ENCODE measurements around the gene TENM4.

The TENM4 gene

DNA sequence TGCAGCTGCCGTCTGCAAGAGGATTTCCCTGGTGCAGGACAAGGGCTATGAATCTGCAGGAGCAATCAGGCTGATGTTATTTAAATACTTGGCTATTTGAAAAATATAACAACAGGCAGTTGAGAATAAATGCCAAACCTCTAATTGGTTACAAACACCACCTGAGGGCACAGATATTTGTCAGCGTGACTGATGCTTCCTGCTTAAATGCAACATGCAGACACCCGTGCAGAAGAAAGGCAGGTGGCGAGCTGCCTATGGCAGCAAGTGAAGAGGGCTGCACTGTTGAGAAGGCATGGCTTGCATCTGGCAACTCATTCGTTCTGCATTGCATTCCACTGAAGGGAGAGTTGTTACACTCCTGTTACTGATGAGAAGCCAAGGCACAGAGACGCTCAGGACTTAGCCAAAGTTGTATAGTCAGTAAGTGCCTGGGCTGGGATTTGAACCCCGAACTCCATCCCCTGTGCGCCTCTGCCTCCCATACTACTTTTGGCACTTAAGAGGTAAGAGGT is 350.6 kb downstream of the TENM4 start:
- DNase-seq (ENCODE audit: low read depth in 2 of 2, low spot score in 1 of 2): no peak

DNA sequence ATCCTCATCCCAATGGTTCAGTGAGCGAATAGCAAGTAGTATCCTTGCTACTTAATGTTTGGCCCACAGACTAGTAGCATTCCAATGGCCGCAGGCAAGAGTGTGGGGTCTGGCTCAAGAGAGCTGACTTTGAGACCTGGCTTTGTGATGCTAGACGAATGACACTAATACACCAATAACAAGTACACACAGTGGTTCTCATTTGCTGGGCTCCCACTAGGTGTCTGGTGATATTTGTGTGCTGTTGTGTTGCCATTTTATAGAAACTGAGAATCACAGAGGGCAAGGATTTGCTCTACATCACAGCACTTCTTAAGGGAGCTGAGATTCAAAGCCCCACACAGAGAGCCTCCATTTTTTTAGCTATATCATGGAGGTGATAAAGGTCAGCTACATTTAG is 351.2 kb downstream of the TENM4 start:
- no peak for DNase-seq (ENCODE audit: low read depth in 2 of 2, low spot score in 1 of 2)

DNA sequence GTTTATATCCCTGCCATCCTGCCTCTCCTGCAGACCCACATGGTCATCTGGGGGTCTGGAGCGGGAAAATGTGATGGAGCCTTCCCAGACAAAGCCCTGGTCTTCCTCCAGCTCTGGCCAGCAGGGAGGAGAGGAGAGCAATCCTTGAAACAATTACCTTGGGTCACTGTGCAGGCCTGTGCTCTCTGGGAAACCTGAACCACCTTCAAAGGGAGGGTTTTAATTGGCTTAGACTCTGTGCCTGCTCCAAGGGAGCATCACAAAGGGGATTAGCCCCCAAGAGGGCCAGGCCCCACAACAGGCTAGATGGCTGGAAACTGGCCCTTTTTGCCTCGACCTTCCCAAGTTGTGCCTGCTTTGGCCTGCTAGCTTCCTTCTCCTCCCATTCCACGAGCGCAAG is 351.9 kb downstream of the TENM4 start:
- DNase-seq (ENCODE audit: low read depth in 2 of 2, low spot score in 1 of 2): no peak

DNA sequence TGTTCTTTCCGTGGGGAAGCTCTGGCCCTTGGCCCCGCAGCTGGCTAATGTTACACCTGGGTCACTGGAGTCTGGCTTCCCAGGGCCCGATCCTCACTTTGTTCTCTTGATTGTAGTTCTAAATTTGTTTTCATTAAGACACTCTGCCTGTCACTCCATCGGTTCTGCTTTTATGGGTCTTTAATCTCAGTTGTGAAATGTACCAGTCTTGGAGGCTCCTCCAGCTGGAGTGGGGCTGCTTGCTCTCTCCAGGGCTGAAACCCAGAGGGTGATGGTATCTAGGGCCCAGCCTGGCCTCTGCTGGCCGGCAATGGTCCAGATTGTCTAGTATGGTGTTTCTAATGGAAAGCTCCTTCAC is 352.9 kb downstream of the TENM4 start:
- no peak for DNase-seq (ENCODE audit: low read depth in 2 of 2, low spot score in 1 of 2)

GRCh38 chr11:79087238-79087960 is 353.4 kb downstream of the TENM4 start:
- no peak for DNase-seq (ENCODE audit: low read depth in 2 of 2, low spot score in 1 of 2)

- DNase-seq (ENCODE audit: low read depth in 2 of 2, low spot score in 1 of 2): no peak
Measured at GRCh38 chr11:79086056-79086455, 354.8 kb downstream of the TENM4 start.

DNA sequence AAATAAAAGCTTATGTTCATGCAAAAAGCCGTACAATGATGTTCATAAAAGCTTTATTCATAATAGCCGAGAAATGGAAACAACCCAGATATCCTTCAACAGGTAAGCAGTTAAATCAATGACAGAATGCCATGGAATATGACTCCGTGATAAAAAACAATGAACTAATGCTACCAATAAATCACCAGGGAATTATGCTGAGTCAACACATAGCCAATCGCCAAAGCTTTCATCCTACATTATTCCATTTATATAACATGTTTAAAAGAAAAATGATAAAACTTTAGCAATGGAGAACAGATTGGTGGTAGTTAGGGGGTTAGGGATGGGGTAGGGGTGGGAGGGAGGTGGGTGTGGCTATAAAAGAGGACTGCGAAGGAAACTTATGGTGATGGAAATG is 356.4 kb downstream of the TENM4 start:
- DNase-seq (ENCODE audit: low read depth in 2 of 2, low spot score in 1 of 2): no peak

- DNase-seq (ENCODE audit: low read depth in 2 of 2, low spot score in 1 of 2): no peak
Measured at GRCh38 chr11:79083352-79083751, 357.5 kb downstream of the TENM4 start.

DNA sequence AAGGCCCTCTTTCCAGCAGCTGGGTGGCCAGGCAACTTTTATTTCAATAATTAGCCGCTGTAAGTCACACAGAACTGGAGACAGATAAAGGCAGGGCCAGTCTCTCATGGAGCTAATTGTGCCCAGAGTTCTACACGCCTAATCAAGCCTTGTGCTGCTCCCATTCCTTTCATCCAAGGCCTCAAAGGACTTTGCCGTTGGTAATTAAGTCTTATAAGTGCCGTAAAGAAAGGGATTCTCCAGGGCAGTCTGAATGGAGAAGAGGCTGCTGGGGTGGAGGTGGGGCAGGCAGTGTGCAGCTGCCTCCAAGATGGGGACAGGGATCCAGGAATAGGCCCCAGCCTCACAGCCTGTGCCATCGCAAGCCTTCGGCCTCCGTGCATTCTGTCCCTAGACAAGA is 357.9 kb downstream of the TENM4 start:
- no peak for DNase-seq (ENCODE audit: low read depth in 2 of 2, low spot score in 1 of 2)

- DNase-seq (ENCODE audit: low read depth in 2 of 2, low spot score in 1 of 2): no peak
Measured at GRCh38 chr11:79082280-79082679, 358.6 kb downstream of the TENM4 start.

GRCh38 chr11:79081471-79082031 is 359.3 kb downstream of the TENM4 start:
- DNase-seq (ENCODE audit: low read depth in 2 of 2, low spot score in 1 of 2): no peak

DNA sequence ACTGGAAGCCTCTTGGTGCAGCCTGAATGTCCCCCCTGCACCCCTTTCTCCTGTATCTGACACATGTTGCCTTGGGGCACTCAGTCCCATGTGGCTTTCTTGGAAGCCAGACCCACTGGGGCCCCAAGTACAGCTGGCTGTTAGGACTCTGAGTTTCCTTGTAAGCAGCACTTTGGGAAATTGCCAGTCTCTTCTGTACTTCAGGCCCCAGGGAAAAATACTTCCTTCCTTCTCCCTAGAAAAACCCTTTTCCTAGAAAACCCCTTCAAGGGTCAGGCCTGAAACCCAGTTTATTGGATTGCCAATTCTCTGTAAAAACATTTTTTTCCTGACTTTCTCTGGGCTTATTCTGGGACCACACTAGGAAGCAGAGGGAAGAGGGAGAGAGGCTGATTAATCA is 360.3 kb downstream of the TENM4 start:
- no peak for DNase-seq (ENCODE audit: low read depth in 2 of 2, low spot score in 1 of 2)

GRCh38 chr11:79078999-79079398 is 361.8 kb downstream of the TENM4 start:
- DNase-seq (ENCODE audit: low read depth in 2 of 2, low spot score in 1 of 2): no peak

- DNase-seq (ENCODE audit: low read depth in 2 of 2, low spot score in 1 of 2): no peak
Measured at GRCh38 chr11:79078456-79078855, 362.4 kb downstream of the TENM4 start.

- no peak for DNase-seq (ENCODE audit: low read depth in 2 of 2, low spot score in 1 of 2)
Measured at GRCh38 chr11:79077702-79078330, 363.0 kb downstream of the TENM4 start.

DNA sequence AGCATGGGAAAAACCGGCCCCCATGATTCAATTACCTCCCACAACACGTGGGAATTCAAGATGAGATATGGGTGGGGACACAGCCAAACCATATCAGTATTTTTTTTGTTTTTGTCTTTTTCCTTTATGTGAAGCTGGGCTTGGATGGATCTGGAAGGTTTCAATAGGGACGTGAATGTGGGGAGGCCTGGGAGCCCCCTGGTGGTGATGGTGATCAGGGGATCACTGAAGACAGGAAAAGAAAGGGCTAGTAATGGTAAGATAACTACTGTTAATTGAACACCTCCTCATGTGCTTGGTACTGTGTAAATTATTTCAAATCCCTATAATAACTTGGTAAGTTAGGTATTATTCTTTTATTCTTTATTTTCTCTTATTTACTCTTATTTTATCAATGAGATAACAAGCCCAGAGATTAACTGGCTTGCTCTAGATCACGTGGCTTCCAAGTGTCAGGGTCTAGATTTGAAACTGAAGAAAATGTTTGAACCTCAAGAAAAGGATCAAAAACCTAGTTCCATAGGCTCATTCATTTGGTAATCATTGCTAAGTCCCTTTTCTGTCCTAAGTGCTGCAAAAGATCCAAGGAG is 364.2 kb downstream of the TENM4 start:
- no peak for DNase-seq (ENCODE audit: low read depth in 2 of 2, low spot score in 1 of 2)

GRCh38 chr11:79074547-79074946 is 366.3 kb downstream of the TENM4 start:
- no peak for DNase-seq (ENCODE audit: low read depth in 2 of 2, low spot score in 1 of 2)

DNA sequence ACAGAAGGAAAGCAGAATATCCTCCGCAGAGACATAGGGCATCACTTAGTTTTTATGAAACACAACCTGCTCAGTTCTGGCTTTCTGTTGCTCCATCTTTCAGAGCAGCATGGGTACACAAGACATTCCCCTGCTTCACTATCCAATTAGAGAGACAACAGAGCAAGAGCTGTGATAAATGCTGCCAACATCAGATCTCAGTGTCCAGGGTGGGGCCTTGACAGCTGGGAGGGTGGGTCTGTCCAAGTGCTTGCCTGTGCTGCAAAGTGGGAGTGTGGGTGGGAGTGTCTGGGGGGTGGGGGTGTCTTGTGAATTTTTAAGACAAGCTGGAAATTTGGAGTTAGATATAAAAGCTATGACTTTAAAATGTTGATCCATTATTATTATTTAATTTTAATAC is 369.6 kb downstream of the TENM4 start:
- no peak for DNase-seq (ENCODE audit: low read depth in 2 of 2, low spot score in 1 of 2)

DNA sequence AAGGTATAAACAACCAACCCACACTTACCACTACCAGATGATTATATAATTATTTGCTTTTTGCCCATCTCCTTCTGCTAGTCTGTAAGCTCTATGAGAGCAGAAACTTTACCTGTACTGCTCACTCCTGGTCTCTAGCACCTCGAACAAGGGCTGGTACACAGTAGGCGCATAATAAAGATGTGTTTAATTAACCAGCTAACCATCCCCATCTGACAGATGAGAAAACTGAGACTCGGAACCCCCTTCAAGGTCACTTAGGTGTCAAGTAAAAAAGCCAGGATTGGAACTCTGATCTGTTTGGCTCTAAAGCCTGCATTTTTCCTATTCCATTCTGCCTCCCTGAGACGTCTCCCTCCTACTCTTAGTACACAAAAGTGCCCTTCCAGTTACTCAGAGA is 370.3 kb downstream of the TENM4 start:
- DNase-seq (ENCODE audit: low read depth in 2 of 2, low spot score in 1 of 2): no peak

- no peak for DNase-seq (ENCODE audit: low read depth in 2 of 2, low spot score in 1 of 2)
Measured at GRCh38 chr11:79069504-79069903, 371.3 kb downstream of the TENM4 start.

- DNase-seq (ENCODE audit: low read depth in 2 of 2, low spot score in 1 of 2): no peak
Measured at GRCh38 chr11:79068356-79068755, 372.5 kb downstream of the TENM4 start.

DNA sequence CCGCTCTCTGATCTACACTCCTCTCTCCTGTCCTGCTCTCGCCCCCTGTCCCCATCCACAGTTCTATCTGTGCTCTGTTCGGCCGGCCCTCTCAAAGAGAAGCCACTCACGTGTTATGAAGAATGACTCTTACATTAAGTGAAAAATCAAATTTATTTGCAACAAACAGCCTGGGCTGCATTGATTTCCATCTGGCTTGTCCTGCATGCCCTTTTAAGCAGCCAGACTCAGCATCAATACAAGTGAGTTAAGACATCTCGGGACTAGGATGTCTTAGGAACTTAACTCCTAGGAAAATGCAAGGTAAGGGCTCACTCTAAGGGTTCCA is 373.5 kb downstream of the TENM4 start:
- DNase-seq (ENCODE audit: low read depth in 2 of 2, low spot score in 1 of 2): no peak

Data from stimulated activated CD8-positive, alpha-beta memory T cell treated with anti-CD3 and anti-CD28 coated beads, Interleukin-4, amount 100 ng/mL, for 1 hour (primary cell).